Endodermal cell (in vitro differentiated cells): ENCODE data around the gene ILF2. TPM values are rescaled to one million over a fixed set of nuclear protein-coding genes. Genes with fewer than 3 reads are reported as not detected.

Experiments used
- DNase-seq: peaks from one replicate; pipeline ENCODE4 v3.0.0-alpha.2; 2017
- H3K27ac ChIP-seq: 2 replicates; pipeline ENCODE4 v1.5.1; 2013; ENCODE audit warnings: mild to moderate bottlenecking, low read depth, low read length, moderate library complexity
- H3K27me3 ChIP-seq: 2 replicates; pipeline ENCODE4 v1.6.1; 2013; ENCODE audit warnings: mild to moderate bottlenecking, low read length, moderate library complexity; ENCODE audit not compliant: insufficient read depth, control insufficient read depth, poor library complexity, severe bottlenecking
- H3K36me3 ChIP-seq: 2 replicates; pipeline ENCODE4 v1.7.0; 2013; ENCODE audit warnings: mild to moderate bottlenecking, low read length, moderate library complexity; ENCODE audit not compliant: control insufficient read depth, insufficient read depth
- H3K4me1 ChIP-seq: one replicate; pipeline ENCODE4 v1.7.0; 2013; ENCODE audit warnings: low read length; ENCODE audit not compliant: control insufficient read depth, insufficient read depth
- H3K4me3 ChIP-seq: 2 replicates; pipeline ENCODE4 v1.5.1; 2013; ENCODE audit warnings: mild to moderate bottlenecking, low read length, moderate library complexity
- H3K9ac ChIP-seq: 2 replicates; pipeline ENCODE4 v1.6.1; 2013; ENCODE audit warnings: mild to moderate bottlenecking, low read length, moderate library complexity; ENCODE audit not compliant: poor library complexity, severe bottlenecking; ENCODE audit errors: extremely low read depth
- H3K9me3 ChIP-seq: 2 replicates; pipeline ENCODE4 v1.6.1; 2013; ENCODE audit warnings: mild to moderate bottlenecking, low read length, moderate library complexity; ENCODE audit not compliant: control insufficient read depth
- H3K27ac Mint-ChIP-seq: 2 replicates; pipeline ENCODE4 v1.8.0; 2020; ENCODE audit warnings: mixed read lengths
- H3K27me3 Mint-ChIP-seq: 2 replicates; pipeline ENCODE4 v1.8.0; 2021; ENCODE audit warnings: mild to moderate bottlenecking, mixed read lengths; ENCODE audit not compliant: insufficient read depth
- H3K36me3 Mint-ChIP-seq: 2 replicates; pipeline ENCODE4 v1.8.0; 2020; ENCODE audit warnings: low read depth, mixed read lengths
- H3K4me1 Mint-ChIP-seq: 2 replicates; pipeline ENCODE4 v1.8.0; 2020; ENCODE audit warnings: mixed read lengths
- H3K4me3 Mint-ChIP-seq: 2 replicates; pipeline ENCODE4 v1.8.0; 2020; ENCODE audit warnings: mild to moderate bottlenecking, moderate library complexity, mixed read lengths
- H3K9me3 Mint-ChIP-seq: 2 replicates; pipeline ENCODE4 v1.8.0; 2020; ENCODE audit warnings: mild to moderate bottlenecking, mixed read lengths
- WGBS, 2 experiments: methylation state at CpG; one replicate each; pipeline versions ENCODE4 v1.1.5 to v1.1.7; 2013; ENCODE audit warnings: missing lambda C conversion rate in 2 of 2, mixed read lengths in 1 of 2; ENCODE audit not compliant: insufficient coverage in 1 of 2, insufficient read length in 1 of 2; 5-methylcytosine and 5-hydroxymethylcytosine counted together
- microRNA-seq: library from miRNA; unstranded; fragments of <30 nt; microRNA quantifications from one replicate; pipeline ENCODE4 v1.2.0, GENCODE V29; 2020; ENCODE audit warnings: borderline microRNAs expressed
- total RNA-seq, 2 donors: library from RNA; stranded (reverse); fragmentation: NEBNext Ultra II Directional in 1 of 2; extraction: Animal tissue kit (Norgen Biotek cat#: 25700) in 1 of 2; gene quantifications; 2 replicates in 1 of 2; 3 replicates in 1 of 2; pipeline ENCODE4 v1.2.1, GENCODE V29; 2021
- TF ChIP-seq, protein P1 (sequence below): fragments of 200-600 bp; sonication (generic); conservative IDR thresholded peaks from 2 replicates; pipeline ENCODE4 v1.5.0; 2021; ENCODE audit warnings: antibody characterized with exemption, mild to moderate bottlenecking

ILF2 gene
- total RNA-seq, 2 donors from 2014 or later, result 280 to 315 TPM

DNA sequence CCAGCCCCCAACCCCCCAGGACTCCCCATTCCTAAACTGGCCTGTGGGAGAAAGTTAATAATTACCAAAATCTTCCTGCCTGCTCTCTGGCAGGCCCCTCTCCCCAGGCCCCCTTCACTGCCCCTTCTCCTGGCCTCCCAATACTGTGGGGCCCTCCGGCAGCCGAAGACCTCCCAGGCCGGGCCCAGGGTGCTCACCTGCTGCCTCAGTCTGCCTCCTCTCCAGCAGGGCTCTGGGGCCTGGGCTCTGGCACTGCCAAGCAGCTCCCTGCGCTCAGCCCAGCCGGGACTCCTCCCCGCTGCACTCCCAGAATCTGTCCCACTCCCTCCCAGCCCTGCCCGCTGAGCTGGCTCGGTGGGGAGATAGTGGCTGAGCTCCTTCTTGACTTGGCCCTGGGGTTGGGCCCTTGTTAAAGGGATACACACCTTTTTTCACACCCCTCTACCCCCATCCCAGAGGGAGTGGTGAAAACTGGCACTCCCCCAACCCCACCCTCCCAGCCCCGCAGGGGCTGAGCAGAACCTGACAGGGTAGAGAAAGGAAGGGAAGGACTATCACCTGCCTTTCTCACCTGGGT, 58.0 kb downstream of the ILF2 start, which contains the start of gene S100A16:
TSS of gene S100A16 (minus strand) at position 383 of the 577 bp plus-strand sequence. CDS start 4,986 bp downstream, outside the sequence.
- no peaks in the 10 kb centered on the region for H3K9me3 Mint-ChIP-seq
- no peaks in the 10 kb centered on the region for H3K27me3 ChIP-seq
- H3K36me3 ChIP-seq, result peaks cover 11% of the 10 kb centered on the region
- no peak within 1 kb of the TSS for H3K27ac ChIP-seq
- H3K36me3 Mint-ChIP-seq, result peaks cover 8% of the 10 kb centered on the region
- H3K4me1 Mint-ChIP-seq, result peaks cover 65% of the 10 kb centered on the region
- WGBS, 2 experiments, result 0 to 24% methylated on average over 2 to 9 of the region's 9 CpGs
- H3K27me3 Mint-ChIP-seq, result peaks cover 2% of the 10 kb centered on the region
- H3K4me3 Mint-ChIP-seq, result peak within 1 kb of the TSS; percentile 79
- H3K4me1 ChIP-seq, result peaks cover 3% of the 10 kb centered on the region
- peak within 1 kb of the TSS; percentile 97 for H3K4me3 ChIP-seq
- H3K9me3 ChIP-seq, result no peaks in the 10 kb centered on the region
- H3K27ac Mint-ChIP-seq, result peak within 1 kb of the TSS; percentile 84
- TF ChIP-seq, protein P1, sequence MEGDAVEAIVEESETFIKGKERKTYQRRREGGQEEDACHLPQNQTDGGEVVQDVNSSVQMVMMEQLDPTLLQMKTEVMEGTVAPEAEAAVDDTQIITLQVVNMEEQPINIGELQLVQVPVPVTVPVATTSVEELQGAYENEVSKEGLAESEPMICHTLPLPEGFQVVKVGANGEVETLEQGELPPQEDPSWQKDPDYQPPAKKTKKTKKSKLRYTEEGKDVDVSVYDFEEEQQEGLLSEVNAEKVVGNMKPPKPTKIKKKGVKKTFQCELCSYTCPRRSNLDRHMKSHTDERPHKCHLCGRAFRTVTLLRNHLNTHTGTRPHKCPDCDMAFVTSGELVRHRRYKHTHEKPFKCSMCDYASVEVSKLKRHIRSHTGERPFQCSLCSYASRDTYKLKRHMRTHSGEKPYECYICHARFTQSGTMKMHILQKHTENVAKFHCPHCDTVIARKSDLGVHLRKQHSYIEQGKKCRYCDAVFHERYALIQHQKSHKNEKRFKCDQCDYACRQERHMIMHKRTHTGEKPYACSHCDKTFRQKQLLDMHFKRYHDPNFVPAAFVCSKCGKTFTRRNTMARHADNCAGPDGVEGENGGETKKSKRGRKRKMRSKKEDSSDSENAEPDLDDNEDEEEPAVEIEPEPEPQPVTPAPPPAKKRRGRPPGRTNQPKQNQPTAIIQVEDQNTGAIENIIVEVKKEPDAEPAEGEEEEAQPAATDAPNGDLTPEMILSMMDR, result no peak
- peak within 1 kb of the TSS; percentile 70 for H3K9ac ChIP-seq
- DNase-seq, result peak; percentile 92

DNA sequence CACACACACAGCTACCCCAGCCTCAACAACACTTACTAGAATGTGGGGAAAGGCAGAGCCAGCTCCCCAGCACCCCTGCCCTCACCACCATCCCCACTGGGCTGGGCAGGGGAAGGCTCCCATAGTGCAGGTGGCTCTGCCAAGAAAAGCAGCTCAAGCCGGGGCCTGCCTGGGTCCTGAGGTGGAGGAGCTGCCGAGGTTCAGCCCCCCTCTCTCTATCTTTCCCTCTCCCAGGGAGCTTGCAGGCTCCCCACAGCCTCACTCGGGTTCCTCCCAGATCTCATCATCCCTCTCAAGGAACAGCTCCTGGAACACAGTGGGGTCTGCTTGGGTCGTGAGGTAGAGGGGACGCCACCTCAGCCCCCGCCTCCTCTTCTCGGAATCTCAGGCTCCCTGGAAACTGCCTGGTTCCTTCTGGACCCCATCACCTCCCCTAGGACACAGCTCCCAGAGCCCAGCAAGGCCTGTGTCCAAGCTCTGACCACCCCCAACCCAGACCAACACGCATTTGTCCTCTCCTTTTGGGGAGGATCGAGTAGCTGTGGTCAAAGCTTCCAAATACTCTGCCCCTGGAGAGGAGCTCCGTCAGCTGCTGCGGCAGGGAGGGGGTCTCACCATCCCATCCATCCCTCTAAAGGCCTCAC, 58.6 kb downstream of the ILF2 start:
- peak overlapping the region; percentile 70 for H3K9ac ChIP-seq
- H3K36me3 Mint-ChIP-seq, result peaks cover 10% of the 10 kb centered on the region
- H3K36me3 ChIP-seq, result peaks cover 17% of the 10 kb centered on the region
- peak; percentile 59 for DNase-seq
- peak overlapping the region; percentile 84 for H3K27ac Mint-ChIP-seq
- TF ChIP-seq, protein P1, result no peak
- H3K9me3 ChIP-seq, result no peaks in the 10 kb centered on the region
- H3K27me3 ChIP-seq, result no peaks in the 10 kb centered on the region
- no peaks in the 10 kb centered on the region for H3K9me3 Mint-ChIP-seq
- no peak overlapping the region for H3K27ac ChIP-seq
- WGBS, 2 experiments, result 57 to 60% methylated on average over 2 to 11 of the region's 11 CpGs
- peaks cover 3% of the 10 kb centered on the region for H3K4me1 ChIP-seq
- peaks cover 65% of the 10 kb centered on the region for H3K4me1 Mint-ChIP-seq
- H3K4me3 Mint-ChIP-seq, result peak overlapping the region; percentile 79
- peaks cover 2% of the 10 kb centered on the region for H3K27me3 Mint-ChIP-seq
- H3K4me3 ChIP-seq, result peak overlapping the region; percentile 97

Small RNA genes lying within 50 kb of the gene (microRNA-seq; reads per million reads assigned to microRNA genes)
- gene MIR8083, result not detected

Other genes with a start within 250 kb of the ILF2 start
- gene S100A7, start 210.3 kb downstream of the ILF2 start, total RNA-seq, result not detected
- gene S100A6, start 135.0 kb downstream of the ILF2 start, total RNA-seq, result 1 to 10 TPM; 3.7 to 7.5 TPM
- gene S100A5, start 130.1 kb downstream of the ILF2 start, total RNA-seq, result not detected
- gene S100A4, start 125.2 kb downstream of the ILF2 start, total RNA-seq, result 1 to 10 TPM; 4.9 to 6.2 TPM
- gene S100A3, start 121.7 kb downstream of the ILF2 start, total RNA-seq, result not detected
- gene S100A2, start 105.1 kb downstream of the ILF2 start, total RNA-seq, result 1 to 10 TPM in 1 of 2 donors, under 1 TPM in 1; 0.92 to 3.1 TPM
- gene S100A16, start 57.9 kb downstream of the ILF2 start, total RNA-seq, result 100 to 1,000 TPM; 149 to 152 TPM
- 100 to 1,000 TPM in 1 of 2 donors, 10 to 100 TPM in 1; 53.8 to 119 TPM for gene S100A14, start 54.7 kb downstream of the ILF2 start, total RNA-seq
- gene S100A13, start 43.5 kb downstream of the ILF2 start, total RNA-seq, result 100 to 1,000 TPM; 224 to 284 TPM
- 1 to 10 TPM; 1.8 to 5.0 TPM for gene S100A1, start 42.6 kb downstream of the ILF2 start, total RNA-seq
- 100 to 1,000 TPM in 1 of 2 donors, 10 to 100 TPM in 1; 98.4 to 117 TPM for gene CHTOP, start 36.9 kb downstream of the ILF2 start, total RNA-seq
- 10 to 100 TPM; 23.5 to 25.5 TPM for gene SNAPIN, start 12.3 kb downstream of the ILF2 start, total RNA-seq
- 1 to 10 TPM; 2.7 to 4.5 TPM for gene NPR1, start 7.7 kb upstream of the ILF2 start, total RNA-seq
- 100 to 1,000 TPM in 1 of 2 donors, 10 to 100 TPM in 1; 94.4 to 117 TPM for gene INTS3, start 57.1 kb upstream of the ILF2 start, total RNA-seq
- 10 to 100 TPM; 60.6 to 64.5 TPM for gene SLC27A3, start 104.4 kb upstream of the ILF2 start, total RNA-seq